ENCODE data around the gene CCDC167.

DNA sequence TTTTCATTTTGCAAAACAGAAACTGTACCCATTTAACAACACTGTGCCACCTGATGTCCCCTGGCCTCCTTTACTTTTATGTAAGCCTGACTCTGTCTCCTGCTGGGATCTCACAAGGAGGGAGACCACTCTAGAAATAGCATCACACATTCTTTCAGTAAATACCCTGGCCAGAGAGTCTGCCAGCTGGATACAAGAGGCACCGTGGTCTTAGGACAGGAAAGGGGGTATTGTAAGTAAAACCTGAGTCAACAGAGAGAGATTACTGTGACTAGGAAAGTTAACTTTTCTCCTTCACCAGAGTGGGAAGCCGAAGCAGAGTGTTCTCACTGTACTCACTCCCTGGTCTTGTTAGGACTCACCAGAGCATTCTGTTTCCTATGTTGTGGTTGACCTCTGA is 38.9 kb downstream of the CCDC167 start:
- TF ChIP-seq POLR2A (IDR thresholded peaks at IDR 0.05; ENCODE audit: low read length) (no peak), GATA1 (IDR thresholded peaks at IDR 0.05; ENCODE audit: low read depth, low read length) (no peak)

Measured in erythroblast (primary cell).